Keratinocyte (primary cell): ENCODE measurements around the gene SNTG2. TPM values are rescaled to one million over a fixed set of nuclear protein-coding genes. Genes with fewer than 3 reads are reported as not detected.

ENCODE experiments used
- DNase-seq: peaks from one replicate; pipeline ENCODE4 v3.0.0-alpha.2; 2011; ENCODE audit warnings: low read depth, missing footprints, low spot score
- FAIRE-seq: peaks from 2 replicates; lab custom pipeline; 2011; peaks lifted over from hg19 to GRCh38; lab: Jason Lieb, UNC
- H2AFZ ChIP-seq: 2 replicates; pipeline ENCODE4 v1.6.0; 2012; ENCODE audit warnings: low read length, control low read depth, inconsistent platforms; ENCODE audit not compliant: control insufficient read depth
- H3K27ac ChIP-seq: 2 replicates; pipeline ENCODE4 v1.5.1; 2011; ENCODE audit warnings: low read length; ENCODE audit not compliant: control insufficient read depth, insufficient read depth
- H3K27me3 ChIP-seq: 3 replicates; pipeline ENCODE4 v1.6.0; 2011; ENCODE audit warnings: low read length; ENCODE audit not compliant: control insufficient read depth, insufficient read depth; ENCODE audit errors: extremely low read depth
- H3K36me3 ChIP-seq, 2 experiments: 2 replicates in 1 of 2; 3 replicates in 1 of 2; pipeline ENCODE4 v1.5.1; 2011; ENCODE audit warnings: low read length in 2 of 2, mild to moderate bottlenecking in 1 of 2; ENCODE audit not compliant: control insufficient read depth in 2 of 2, insufficient read depth in 2 of 2; ENCODE audit errors: extremely low read depth in 1 of 2
- H3K4me1 ChIP-seq: 3 replicates; pipeline ENCODE4 v1.5.1; 2011; ENCODE audit warnings: low read length; ENCODE audit not compliant: control insufficient read depth, insufficient read depth; ENCODE audit errors: extremely low read depth
- H3K4me2 ChIP-seq: 3 replicates; pipeline ENCODE4 v1.6.0; 2011; ENCODE audit warnings: low read depth, low read length; ENCODE audit not compliant: control insufficient read depth, insufficient read depth; ENCODE audit errors: extremely low read depth
- H3K4me3 ChIP-seq, 3 experiments: fragments of 200-600 bp in 1 of 3; sonication (generic) in 1 of 3; 2 replicates in 2 of 3; 3 replicates in 1 of 3; pipeline ENCODE4 v1.5.1; 2011 to 2016; ENCODE audit warnings: low read length in 3 of 3, mild to moderate bottlenecking in 3 of 3, control low read depth in 2 of 3, inconsistent platforms in 1 of 3, low read depth in 1 of 3, mixed read lengths in 1 of 3, mixed run types in 1 of 3, moderate library complexity in 1 of 3; ENCODE audit not compliant: control insufficient read depth in 2 of 3, insufficient read depth in 2 of 3; ENCODE audit errors: extremely low read depth in 1 of 3
- H3K79me2 ChIP-seq: 2 replicates; pipeline ENCODE4 v1.6.0; 2012; ENCODE audit warnings: low read length; ENCODE audit not compliant: control insufficient read depth, insufficient read depth
- H3K9ac ChIP-seq: 3 replicates; pipeline ENCODE4 v1.6.0; 2011; ENCODE audit warnings: low read length; ENCODE audit not compliant: control insufficient read depth, insufficient read depth; ENCODE audit errors: extremely low read depth
- H3K9me1 ChIP-seq: 3 replicates; pipeline ENCODE4 v1.6.0; 2011; ENCODE audit warnings: low read length; ENCODE audit not compliant: control insufficient read depth, insufficient read depth; ENCODE audit errors: extremely low read depth
- H3K9me3 ChIP-seq: 2 replicates; pipeline ENCODE4 v1.5.1; 2012; ENCODE audit warnings: low read depth, low read length; ENCODE audit not compliant: control insufficient read depth
- H4K20me1 ChIP-seq: 3 replicates; pipeline ENCODE4 v1.6.0; 2011; ENCODE audit warnings: low read length; ENCODE audit not compliant: control insufficient read depth, insufficient read depth; ENCODE audit errors: extremely low read depth
- EZH2 ChIP-seq: IDR thresholded peaks from one replicate; pipeline ENCODE4 v1.6.1; 2012; ENCODE audit warnings: inconsistent platforms, mild to moderate bottlenecking, low read length, moderate library complexity
- dilution Hi-C: fragments of 300-500 bp; cut with MboI; formaldehyde crosslinking; loops from one replicate; pipeline ENCODE4 v1.7.0; 2020; ENCODE audit warnings: low sequenced_read_pairs; ENCODE audit not compliant: extremely low pct_ligation_motif_present
- polyA plus RNA-seq, 5 experiments: library from polyadenylated mRNA; depleted of rRNA in 3 of 5; stranded (reverse) in 3 of 5; stranded (forward) in 1 of 5; unstranded in 1 of 5; fragments of >200 nt; gene quantifications; 1 replicate in 1 of 5; 2 replicates in 3 of 5; 3 replicates in 1 of 5; pipeline versions ENCODE4 v1.2.1 to v1.2.3, GENCODE V29; 2011 to 2012; ENCODE audit warnings: missing spikeins in 2 of 5, low read depth in 1 of 5, low replicate concordance in 1 of 5
- TF ChIP-seq, protein P1 (sequence below), 3 experiments: IDR thresholded peaks in 1 of 3; conservative IDR thresholded peaks in 1 of 3; optimal IDR thresholded peaks in 1 of 3; 2 replicates in 2 of 3; 3 replicates in 1 of 3; pipeline versions ENCODE3 to v1.5.1; 2011; ENCODE audit warnings: low read length in 3 of 3, mild to moderate bottlenecking in 3 of 3, moderate library complexity in 2 of 3, control low read depth in 1 of 3, inconsistent platforms in 1 of 3; ENCODE audit not compliant: insufficient read depth in 2 of 3; ENCODE audit errors: extremely low read depth in 1 of 3

Gene SNTG2
- polyA plus RNA-seq, 1 donor (not counting 4 experiments of a cell fraction or from before 2014, with no cell fraction given), result not detected

DNA sequence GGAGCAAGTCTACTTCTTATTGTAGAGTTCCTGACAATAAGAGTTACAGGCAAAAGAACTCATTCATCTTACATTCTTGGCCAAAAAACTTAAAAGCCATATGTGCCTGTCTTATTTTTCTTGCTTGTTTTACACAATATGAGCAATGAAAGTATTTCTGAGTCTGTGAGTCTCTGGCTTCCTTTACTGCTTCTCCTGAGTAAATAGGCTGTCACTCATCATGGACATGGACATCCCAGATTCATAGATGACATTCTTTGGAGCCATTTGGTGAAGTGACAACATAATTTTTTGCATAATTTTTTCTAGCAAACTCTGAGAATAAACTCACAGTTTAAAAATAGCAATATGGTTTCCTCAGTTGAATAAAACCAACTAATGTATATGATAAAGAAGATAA, 179.3 kb downstream of the SNTG2 start:
- dilution Hi-C loops, result no loop called here
- H3K36me3 ChIP-seq, result no peaks in the 10 kb centered on the region
- H3K9ac ChIP-seq, result no peak overlapping the region
- no peak overlapping the region for H3K4me3 ChIP-seq
- H3K4me1 ChIP-seq, result no peaks in the 10 kb centered on the region
- H3K79me2 ChIP-seq, result no peaks in the 10 kb centered on the region
- TF ChIP-seq EZH2, result no peak
- TF ChIP-seq, protein P1, sequence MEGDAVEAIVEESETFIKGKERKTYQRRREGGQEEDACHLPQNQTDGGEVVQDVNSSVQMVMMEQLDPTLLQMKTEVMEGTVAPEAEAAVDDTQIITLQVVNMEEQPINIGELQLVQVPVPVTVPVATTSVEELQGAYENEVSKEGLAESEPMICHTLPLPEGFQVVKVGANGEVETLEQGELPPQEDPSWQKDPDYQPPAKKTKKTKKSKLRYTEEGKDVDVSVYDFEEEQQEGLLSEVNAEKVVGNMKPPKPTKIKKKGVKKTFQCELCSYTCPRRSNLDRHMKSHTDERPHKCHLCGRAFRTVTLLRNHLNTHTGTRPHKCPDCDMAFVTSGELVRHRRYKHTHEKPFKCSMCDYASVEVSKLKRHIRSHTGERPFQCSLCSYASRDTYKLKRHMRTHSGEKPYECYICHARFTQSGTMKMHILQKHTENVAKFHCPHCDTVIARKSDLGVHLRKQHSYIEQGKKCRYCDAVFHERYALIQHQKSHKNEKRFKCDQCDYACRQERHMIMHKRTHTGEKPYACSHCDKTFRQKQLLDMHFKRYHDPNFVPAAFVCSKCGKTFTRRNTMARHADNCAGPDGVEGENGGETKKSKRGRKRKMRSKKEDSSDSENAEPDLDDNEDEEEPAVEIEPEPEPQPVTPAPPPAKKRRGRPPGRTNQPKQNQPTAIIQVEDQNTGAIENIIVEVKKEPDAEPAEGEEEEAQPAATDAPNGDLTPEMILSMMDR (optimal IDR thresholded peaks at IDR 0.05 in 1 of 3, IDR thresholded peaks at IDR 0.05 in 1 of 3, conservative IDR thresholded peaks at IDR 0.05 in 1 of 3; ENCODE audit: extremely low read depth in 1 of 3, insufficient read depth in 2 of 3, low read length in 3 of 3), result no peak
- DNase-seq (no peak), FAIRE-seq (no peak)
- no peak overlapping the region for H2AFZ ChIP-seq
- no peaks in the 10 kb centered on the region for H3K9me3 ChIP-seq
- H3K27me3 ChIP-seq, result no peaks in the 10 kb centered on the region
- no peak overlapping the region for H3K4me2 ChIP-seq
- H3K9me1 ChIP-seq, result no peaks in the 10 kb centered on the region
- no peak overlapping the region for H3K27ac ChIP-seq
- no peaks in the 10 kb centered on the region for H4K20me1 ChIP-seq

- no peak for FAIRE-seq
Observed at GRCh38 chr2:1130922-1131321, 180.3 kb downstream of the SNTG2 start.

More at GRCh38 chr2:1130922-1131321, 180.3 kb downstream of the SNTG2 start:
- TF ChIP-seq, protein P1 (optimal IDR thresholded peaks at IDR 0.05 in 1 of 3, IDR thresholded peaks at IDR 0.05 in 1 of 3, conservative IDR thresholded peaks at IDR 0.05 in 1 of 3; ENCODE audit: extremely low read depth in 1 of 3, insufficient read depth in 2 of 3, low read length in 3 of 3), result no peak
- TF ChIP-seq EZH2, result no peak
- no peaks in the 10 kb centered on the region for H3K36me3 ChIP-seq
- dilution Hi-C loops, result no loop called here
- no peak overlapping the region for H3K4me3 ChIP-seq
- H3K9ac ChIP-seq, result no peak overlapping the region
- DNase-seq, result no peak
- H3K27me3 ChIP-seq, result no peaks in the 10 kb centered on the region
- H3K4me2 ChIP-seq, result no peak overlapping the region
- H3K79me2 ChIP-seq, result no peaks in the 10 kb centered on the region
- no peaks in the 10 kb centered on the region for H3K9me1 ChIP-seq
- no peaks in the 10 kb centered on the region for H3K4me1 ChIP-seq
- H3K27ac ChIP-seq, result no peak overlapping the region
- H2AFZ ChIP-seq, result no peak overlapping the region
- no peaks in the 10 kb centered on the region for H4K20me1 ChIP-seq
- no peaks in the 10 kb centered on the region for H3K9me3 ChIP-seq
